G401.6 (cell line): Measurements from ENCODE around the gene TENT4A.

ENCODE experiments used
- FAIRE-seq: peaks from 2 replicates; lab custom pipeline; 2012; peaks lifted over from hg19 to GRCh38; lab: Jason Lieb, UNC

TENT4A gene

GRCh38 chr5:6733411-6734242 is 20.4 kb downstream of the TENT4A start:
- no peak for FAIRE-seq

- FAIRE-seq, result no peak
These were observed 21.0 kb downstream of the TENT4A start for GRCh38 chr5:6734243-6734700.

- FAIRE-seq, result no peak
These were observed 21.5 kb downstream of the TENT4A start for GRCh38 chr5:6734781-6735180.

DNA sequence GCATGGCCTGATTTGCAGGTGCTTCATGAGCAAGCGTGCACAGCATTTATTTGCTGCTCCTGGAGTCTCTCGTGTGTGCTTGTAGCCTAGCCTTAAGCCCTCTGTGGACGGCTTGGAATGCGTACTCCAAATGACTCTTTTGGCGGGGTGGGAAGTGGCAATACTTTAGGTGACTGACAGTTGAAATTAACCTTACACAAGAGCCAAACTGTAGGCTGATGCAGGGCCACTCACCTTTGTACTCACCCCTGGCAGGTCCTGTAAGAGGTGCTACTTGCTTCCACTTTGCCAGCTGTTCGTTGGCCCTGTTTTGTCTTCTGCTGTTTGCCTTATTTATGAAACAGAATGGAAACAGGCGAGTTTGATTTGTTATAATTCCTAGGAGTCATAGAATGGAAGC is 22.9 kb downstream of the TENT4A start:
- no peak for FAIRE-seq

- no peak for FAIRE-seq
These were observed 23.4 kb downstream of the TENT4A start for GRCh38 chr5:6736524-6737042.

DNA sequence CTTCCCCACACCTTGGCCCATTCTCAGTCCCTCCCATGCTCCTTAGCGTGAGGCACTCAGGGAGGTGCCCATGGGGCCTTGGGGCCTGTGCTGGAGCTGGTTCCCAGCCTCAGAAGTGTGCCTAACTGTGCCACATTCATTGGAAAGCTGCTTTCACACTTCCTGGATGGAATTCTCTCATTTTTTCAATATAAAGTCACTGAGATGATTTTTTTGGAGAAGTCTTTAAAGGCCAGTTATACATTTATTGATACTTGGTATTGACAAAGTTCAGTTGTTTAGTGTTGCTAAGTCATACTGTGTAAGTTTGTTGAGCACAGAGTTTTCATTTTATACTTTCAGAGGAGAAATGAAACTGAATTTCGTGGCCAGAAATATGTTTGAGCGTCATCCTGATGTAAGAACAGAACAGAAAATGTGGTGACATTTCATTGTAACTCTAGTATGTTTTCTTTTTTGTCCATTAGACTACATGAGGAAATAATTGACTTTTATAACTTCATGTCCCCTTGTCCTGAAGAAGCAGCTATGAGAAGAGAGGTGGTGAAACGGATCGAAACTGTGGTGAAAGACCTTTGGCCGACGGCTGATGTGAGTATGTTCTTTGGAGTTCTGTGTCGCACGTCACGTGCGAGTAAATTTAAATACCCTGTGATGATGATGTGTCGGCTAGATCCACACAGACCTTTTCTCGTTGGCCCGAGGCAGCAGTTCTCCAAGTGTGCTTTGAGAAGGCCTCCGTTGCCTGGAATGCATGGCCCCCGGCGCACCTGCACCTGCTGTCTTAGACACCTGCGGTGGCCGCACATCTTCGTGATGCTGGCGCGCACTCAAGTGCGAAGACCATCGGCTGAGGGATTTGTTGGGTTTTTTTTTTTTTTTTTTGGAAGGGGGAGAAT is 24.1 kb downstream of the TENT4A start:
- no peak for FAIRE-seq

- no peak for FAIRE-seq
These were observed 26.4 kb downstream of the TENT4A start for GRCh38 chr5:6739603-6740002.

DNA sequence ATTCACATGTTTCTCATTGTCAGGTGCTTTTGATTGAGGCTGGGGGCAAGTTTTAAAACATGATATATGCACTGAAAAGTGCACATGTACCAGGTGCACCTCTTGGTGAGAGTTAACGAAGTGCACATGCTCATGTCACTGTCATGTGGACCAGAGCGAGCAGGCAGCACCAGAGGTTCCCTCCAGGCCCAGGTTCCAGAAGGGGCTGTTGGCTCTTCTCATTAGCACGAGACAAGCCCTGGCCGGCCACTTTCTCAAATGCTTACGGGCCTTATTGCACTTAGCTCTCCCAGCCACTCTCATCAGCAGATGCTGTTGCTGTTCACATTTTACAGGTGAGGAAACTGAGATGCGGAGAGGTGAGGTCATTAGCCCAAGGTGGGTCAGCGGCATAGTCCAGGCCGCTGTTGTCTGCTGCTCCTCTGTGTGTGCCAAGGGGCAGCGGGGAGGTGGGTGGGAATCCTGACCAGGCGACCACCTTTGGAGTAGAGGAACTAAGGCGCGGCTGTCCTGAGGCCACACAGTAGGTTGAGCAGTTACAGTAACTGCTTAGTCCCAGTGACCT is 27.4 kb downstream of the TENT4A start:
- FAIRE-seq, result no peak

- no peak for FAIRE-seq
These were observed 29.0 kb downstream of the TENT4A start for GRCh38 chr5:6742081-6742758.

DNA sequence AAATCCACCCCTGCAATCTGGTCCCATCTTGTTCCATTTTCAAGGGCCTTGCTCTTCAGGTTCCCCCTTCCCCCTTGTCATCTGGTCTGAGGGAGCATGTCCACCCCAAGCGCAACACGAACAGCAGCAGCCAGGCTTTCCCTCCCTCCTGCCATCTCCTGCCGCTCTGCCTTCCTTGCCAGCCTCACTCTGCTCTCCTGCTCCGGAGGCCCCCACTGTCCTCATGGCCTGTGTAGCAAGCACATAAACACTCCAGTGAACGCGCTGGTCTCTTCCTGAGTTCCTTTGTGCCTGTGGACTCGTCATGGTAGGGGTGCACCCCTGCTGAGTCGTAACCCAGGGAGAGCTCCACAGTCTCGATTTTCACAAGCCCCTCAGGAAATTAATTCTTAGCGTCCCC is 29.9 kb downstream of the TENT4A start:
- FAIRE-seq, result no peak

DNA sequence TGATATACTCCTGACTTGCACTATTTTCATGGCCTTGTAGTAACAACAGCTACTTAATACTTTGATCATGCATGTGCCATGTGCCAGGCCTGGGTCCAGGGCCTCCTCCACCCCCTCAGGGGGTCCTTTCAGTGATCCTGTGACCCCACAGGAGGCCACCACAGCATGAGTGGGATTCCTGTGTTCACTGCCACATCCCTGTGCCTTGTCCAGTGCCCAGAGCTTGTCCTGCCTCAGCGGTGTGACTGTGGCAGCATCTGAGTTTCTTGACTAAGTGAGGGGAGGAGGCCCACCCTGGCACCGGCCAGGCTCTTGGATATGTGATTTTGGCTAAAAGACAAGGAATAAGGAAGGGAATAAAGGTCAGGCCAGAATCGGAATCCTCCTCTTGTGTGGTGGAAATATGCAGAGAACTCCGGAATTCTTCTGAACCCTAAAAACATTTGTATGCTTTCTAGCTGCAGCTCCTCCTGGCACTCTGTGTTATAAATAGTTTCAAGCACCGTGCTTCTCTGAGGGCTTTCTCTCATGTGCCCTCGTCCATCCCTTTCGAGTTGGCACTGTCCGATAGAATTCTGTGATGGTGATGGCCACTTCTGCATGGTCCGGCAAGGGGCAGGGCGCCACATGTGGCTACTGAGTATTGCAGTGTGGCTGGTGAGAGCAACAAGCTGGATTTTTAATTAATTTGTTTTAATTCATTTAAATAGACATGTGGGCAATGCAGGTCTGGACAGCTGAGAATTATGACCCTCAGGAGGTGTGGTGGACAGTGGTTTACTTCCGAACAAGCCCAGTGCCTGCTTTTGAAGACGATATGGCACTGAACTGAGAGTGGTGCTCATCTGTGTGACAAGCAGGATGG is 31.8 kb downstream of the TENT4A start:
- FAIRE-seq, result no peak

DNA sequence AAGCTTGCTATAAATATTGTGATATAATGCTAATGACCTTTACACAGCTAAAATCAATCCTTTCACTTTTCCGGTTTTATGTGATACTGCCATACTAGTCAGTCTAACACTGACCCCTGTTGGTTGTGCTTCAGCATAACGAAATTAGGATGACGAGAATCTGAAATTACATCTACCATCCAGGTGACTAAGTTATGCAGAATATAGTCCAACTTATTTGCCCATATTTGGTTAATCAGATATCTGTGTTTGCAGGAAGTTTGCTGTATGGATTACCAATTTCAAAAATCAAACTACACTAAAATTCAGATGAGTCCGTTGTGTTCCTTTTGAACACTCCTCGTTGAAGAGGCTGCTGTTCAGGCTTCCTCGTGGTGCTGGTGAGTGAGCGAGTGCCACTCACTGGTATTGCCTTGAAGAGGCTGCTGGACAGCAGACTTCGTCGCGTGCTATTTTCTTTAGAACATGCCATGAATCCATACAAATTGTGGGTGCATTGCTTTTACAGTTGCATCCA is 32.5 kb downstream of the TENT4A start:
- peak; percentile 85 for FAIRE-seq

- FAIRE-seq, result no peak
These were observed 33.0 kb downstream of the TENT4A start for GRCh38 chr5:6746244-6746643.

DNA sequence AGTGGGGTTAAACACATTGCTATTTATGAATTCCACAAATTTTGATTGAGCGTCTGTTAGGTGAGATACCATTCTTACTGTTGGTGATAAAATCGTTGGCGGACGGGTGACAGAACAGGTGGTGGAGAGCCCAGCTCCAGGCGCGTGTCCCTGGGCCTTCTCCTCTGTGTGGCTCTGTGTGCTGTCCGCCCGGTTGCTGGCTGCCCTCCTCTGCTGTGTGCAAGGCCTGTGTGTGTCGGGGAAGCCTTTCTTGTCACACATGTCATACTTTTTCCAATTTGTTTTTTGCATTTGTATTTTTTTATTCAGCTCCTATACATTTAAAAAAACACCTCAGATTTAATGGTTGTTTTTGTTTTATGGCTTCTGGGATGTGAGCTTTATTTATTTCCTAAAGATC is 33.9 kb downstream of the TENT4A start:
- FAIRE-seq, result no peak

GRCh38 chr5:6748142-6748541 is 34.9 kb downstream of the TENT4A start:
- FAIRE-seq, result no peak

- no peak for FAIRE-seq
These were observed 35.9 kb downstream of the TENT4A start for GRCh38 chr5:6749026-6749716.

GRCh38 chr5:6750142-6750840 is 37.1 kb downstream of the TENT4A start:
- FAIRE-seq, result no peak

GRCh38 chr5:6750951-6751685 is 37.9 kb downstream of the TENT4A start:
- no peak for FAIRE-seq

DNA sequence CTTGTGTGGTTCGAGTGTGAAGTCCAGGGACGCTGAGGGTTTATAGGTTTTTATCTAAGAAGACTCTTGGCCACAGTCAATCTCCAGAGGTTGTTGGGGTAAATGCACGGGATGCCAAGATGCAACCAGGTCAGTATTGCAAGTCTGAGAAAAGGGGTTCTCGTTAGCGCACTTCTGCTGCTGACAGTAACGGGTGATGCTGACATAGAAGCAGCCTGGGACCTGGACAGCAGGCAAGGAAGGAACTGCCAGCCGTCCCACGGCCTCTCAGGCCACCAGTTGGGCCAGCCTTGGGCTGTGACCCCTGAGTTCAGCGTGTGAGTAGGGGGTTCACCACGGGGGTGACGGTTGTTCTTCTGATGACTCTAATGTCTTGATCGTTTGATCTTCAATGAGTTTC is 39.0 kb downstream of the TENT4A start:
- FAIRE-seq, result no peak
